AG04450 (cell line): ENCODE measurements around the gene POU6F2. TPM values are rescaled to one million over a fixed set of nuclear protein-coding genes. Genes with fewer than 3 reads are reported as not detected.

Experiments
- CTCF ChIA-PET: fragments of 300-600, 350-600 bp; formaldehyde crosslinking; extraction: SDS; loops from one replicate; lab custom pipeline; 2022; ENCODE audit warnings: antibody characterized with exemption, inconsistent platforms; lab: Charles Lee
- POLR2A ChIA-PET: fragments of 350-600 bp; formaldehyde crosslinking; extraction: SDS; loops from one replicate; lab custom pipeline; 2021; ENCODE audit warnings: antibody characterized with exemption, inconsistent platforms; lab: Yijun Ruan, JAX
- DNase-seq: peaks from one replicate; pipeline ENCODE4 v3.0.0-alpha.2; 2011; ENCODE audit warnings: low read depth, low spot score
- H3K27ac ChIP-seq: one replicate; pipeline ENCODE4 v1.5.1; 2012; ENCODE audit warnings: low read depth, low read length, control low read depth
- H3K27me3 ChIP-seq: one replicate; pipeline ENCODE4 v1.6.0; 2012; ENCODE audit warnings: low read length; ENCODE audit not compliant: control insufficient read depth, insufficient read depth
- H3K4me3 ChIP-seq: 2 replicates; pipeline ENCODE4 v1.5.1; 2011; ENCODE audit warnings: mild to moderate bottlenecking, low read depth, low read length, control low read depth
- H3K9me3 ChIP-seq: 2 replicates; pipeline ENCODE4 v1.5.1; 2012; ENCODE audit warnings: low read length; ENCODE audit not compliant: control insufficient read depth, insufficient read depth
- CTCF ChIP-seq: IDR thresholded peaks from 2 replicates; pipeline ENCODE4 v1.5.1; 2011; ENCODE audit warnings: low read depth, low read length, control low read depth, inconsistent platforms
- polyA plus RNA-seq: library from polyadenylated mRNA; depleted of rRNA; stranded (reverse); fragments of >200 nt; gene quantifications from 2 replicates; pipeline ENCODE4 v1.2.3, GENCODE V29; 2011

The POU6F2 gene
- polyA plus RNA-seq, 1 experiment, result not detected

GRCh38 chr7:39421661-39422060, 444.0 kb downstream of the POU6F2 start:
- Histone ChIP-seq H3K4me3 (no peak overlapping the region), H3K27me3 (peaks cover 2% of the 10 kb centered on the region), H3K9me3 (no peaks in the 10 kb centered on the region), H3K27ac (no peak overlapping the region)
- no peak for DNase-seq
- ChIA-PET CTCF (no interaction called here), POLR2A (no interaction called here)
- TF ChIP-seq CTCF, result no peak

- H3K4me3 ChIP-seq, result no peak overlapping the region
- no peak overlapping the region for H3K27ac ChIP-seq
- H3K9me3 ChIP-seq, result no peaks in the 10 kb centered on the region
- no peak for TF ChIP-seq CTCF
- CTCF ChIA-PET, result no interaction called here
- POLR2A ChIA-PET, result no interaction called here
- no peak for DNase-seq
- peaks cover 2% of the 10 kb centered on the region for H3K27me3 ChIP-seq
These were observed 450.5 kb downstream of the POU6F2 start for GRCh38 chr7:39428221-39428620.

- ChIA-PET CTCF (no interaction called here), POLR2A (no interaction called here)
- Histone ChIP-seq H3K27me3 (no peaks in the 10 kb centered on the region), H3K9me3 (no peaks in the 10 kb centered on the region), H3K4me3 (no peak overlapping the region), H3K27ac (no peak overlapping the region)
- DNase-seq, result no peak
- TF ChIP-seq CTCF, result no peak
These were observed 451.7 kb downstream of the POU6F2 start for GRCh38 chr7:39429421-39429820.

GRCh38 chr7:39430441-39430840, 452.7 kb downstream of the POU6F2 start:
- no peak for DNase-seq
- ChIA-PET CTCF (no interaction called here), POLR2A (no interaction called here)
- TF ChIP-seq CTCF, result no peak
- H3K27ac ChIP-seq, result no peak overlapping the region
- no peaks in the 10 kb centered on the region for H3K9me3 ChIP-seq
- H3K27me3 ChIP-seq, result no peaks in the 10 kb centered on the region
- no peak overlapping the region for H3K4me3 ChIP-seq

GRCh38 chr7:39430909-39431641, 453.4 kb downstream of the POU6F2 start:
- DNase-seq, result no peak
- H3K4me3 ChIP-seq, result no peak overlapping the region
- POLR2A ChIA-PET, result no interaction called here
- CTCF ChIA-PET, result interaction anchor here (1.1 kb wide), 1 partner anchor 22 kb away, joined by 4 read pairs; no protein-coding TSS in a partner anchor
- no peaks in the 10 kb centered on the region for H3K27me3 ChIP-seq
- H3K27ac ChIP-seq, result no peak overlapping the region
- no peaks in the 10 kb centered on the region for H3K9me3 ChIP-seq
- TF ChIP-seq CTCF, result no peak
